ENCODE data around the gene SEC23B.
A peak's percentile ranks its signal among the peaks of the same experiment; 100 is the strongest.

Gene SEC23B

DNA sequence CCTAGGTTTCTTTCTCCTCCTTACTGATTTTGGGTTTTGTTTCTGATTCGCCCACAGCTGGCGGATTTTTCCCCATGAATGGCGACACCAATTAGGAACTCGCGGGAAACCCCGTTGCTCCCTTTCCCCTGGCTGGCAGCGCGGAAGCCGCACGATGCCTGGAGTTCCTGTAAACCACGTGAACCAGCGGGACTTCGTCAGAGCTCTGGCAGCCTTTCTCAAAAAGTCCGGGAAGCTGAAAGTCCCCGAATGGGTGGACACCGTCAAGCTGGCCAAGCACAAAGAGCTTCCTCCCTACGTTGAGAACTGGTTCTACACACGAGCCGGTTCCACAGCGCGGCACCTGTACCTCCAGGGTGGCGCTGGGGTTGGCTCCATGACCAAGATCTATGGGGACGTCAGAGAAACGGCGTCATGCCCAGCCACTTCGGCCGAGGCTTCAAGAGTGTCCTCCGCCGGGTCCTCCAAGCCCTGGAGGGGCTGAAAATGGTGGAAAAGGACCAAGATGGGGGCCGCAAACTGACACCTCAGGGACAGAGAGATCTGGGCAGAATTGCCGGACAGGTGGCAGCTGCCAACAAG, 3.2 kb upstream of the SEC23B start:
- TF ChIP-seq, protein P1, sequence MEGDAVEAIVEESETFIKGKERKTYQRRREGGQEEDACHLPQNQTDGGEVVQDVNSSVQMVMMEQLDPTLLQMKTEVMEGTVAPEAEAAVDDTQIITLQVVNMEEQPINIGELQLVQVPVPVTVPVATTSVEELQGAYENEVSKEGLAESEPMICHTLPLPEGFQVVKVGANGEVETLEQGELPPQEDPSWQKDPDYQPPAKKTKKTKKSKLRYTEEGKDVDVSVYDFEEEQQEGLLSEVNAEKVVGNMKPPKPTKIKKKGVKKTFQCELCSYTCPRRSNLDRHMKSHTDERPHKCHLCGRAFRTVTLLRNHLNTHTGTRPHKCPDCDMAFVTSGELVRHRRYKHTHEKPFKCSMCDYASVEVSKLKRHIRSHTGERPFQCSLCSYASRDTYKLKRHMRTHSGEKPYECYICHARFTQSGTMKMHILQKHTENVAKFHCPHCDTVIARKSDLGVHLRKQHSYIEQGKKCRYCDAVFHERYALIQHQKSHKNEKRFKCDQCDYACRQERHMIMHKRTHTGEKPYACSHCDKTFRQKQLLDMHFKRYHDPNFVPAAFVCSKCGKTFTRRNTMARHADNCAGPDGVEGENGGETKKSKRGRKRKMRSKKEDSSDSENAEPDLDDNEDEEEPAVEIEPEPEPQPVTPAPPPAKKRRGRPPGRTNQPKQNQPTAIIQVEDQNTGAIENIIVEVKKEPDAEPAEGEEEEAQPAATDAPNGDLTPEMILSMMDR (conservative IDR thresholded peaks at IDR 0.05; ENCODE audit: low read depth, low read length) = no peak
- no peak overlapping the region for H3K4me3 ChIP-seq (IDR thresholded peaks at IDR 0.05; ENCODE audit: insufficient read depth, low read depth, low read length)

DNA sequence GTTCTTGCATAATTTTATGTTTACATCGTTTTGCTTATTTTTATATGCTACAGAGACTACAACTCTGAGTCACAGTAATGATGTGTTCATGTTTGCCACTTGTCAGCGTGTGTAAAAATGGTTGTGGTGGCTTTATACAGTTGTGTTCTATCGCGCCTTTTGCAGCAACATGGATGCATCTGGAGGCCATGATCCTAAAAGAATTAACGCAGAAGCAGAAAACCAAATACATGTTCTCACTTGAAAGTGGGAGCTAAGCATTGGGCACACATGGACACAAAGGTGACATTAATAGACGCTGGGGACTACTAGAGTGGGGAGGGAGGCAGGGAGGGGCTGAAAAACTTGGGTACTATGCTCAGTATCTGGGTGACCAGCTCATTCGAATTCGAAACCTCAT, 996 bp upstream of the SEC23B start:
- Histone ChIP-seq H3K79me2 (ENCODE audit: insufficient read depth, low read depth) (peaks cover 6% of the 10 kb centered on the region; the same call in 1 of the 2 replicates), H3K9ac (peak overlapping the region; percentile 70; the same call in 1 of the 2 replicates), H3K36me3 (ENCODE audit: insufficient read depth) (no peaks in the 10 kb centered on the region), H3K27ac (peak overlapping the region; percentile 91), H3K4me1 (ENCODE audit: low read depth, poor library complexity, severe bottlenecking) (peaks cover 12% of the 10 kb centered on the region), H2AFZ (ENCODE audit: low read depth) (peak overlapping the region; percentile 82), H3K4me2 (peak overlapping the region; percentile 82), H4K20me1 (ENCODE audit: insufficient read depth) (no peaks in the 10 kb centered on the region), H3K27me3 (ENCODE audit: insufficient read depth, low read depth) (no peaks in the 10 kb centered on the region), H3K4me3 (IDR thresholded peaks at IDR 0.05; ENCODE audit: insufficient read depth, low read depth, low read length) (no peak overlapping the region)
- TF ChIP-seq, protein P1 (conservative IDR thresholded peaks at IDR 0.05; ENCODE audit: low read depth, low read length) = no peak

More for the DNA sequence above, 3.2 kb upstream of the SEC23B start:
- peaks cover 8% of the 10 kb centered on the region for H3K4me1 ChIP-seq (ENCODE audit: low read depth, poor library complexity, severe bottlenecking)
- H3K4me2 ChIP-seq = no peak overlapping the region
- no peaks in the 10 kb centered on the region for H3K36me3 ChIP-seq (ENCODE audit: insufficient read depth)
- H3K27ac ChIP-seq = no peak overlapping the region
- H2AFZ ChIP-seq (ENCODE audit: low read depth) = no peak overlapping the region
- H4K20me1 ChIP-seq (ENCODE audit: insufficient read depth) = no peaks in the 10 kb centered on the region
- no peaks in the 10 kb centered on the region for H3K27me3 ChIP-seq (ENCODE audit: insufficient read depth, low read depth)
- H3K9ac ChIP-seq = no peak overlapping the region
- peaks cover 6% of the 10 kb centered on the region; the same call in 1 of the 2 replicates for H3K79me2 ChIP-seq (ENCODE audit: insufficient read depth, low read depth)

DNA sequence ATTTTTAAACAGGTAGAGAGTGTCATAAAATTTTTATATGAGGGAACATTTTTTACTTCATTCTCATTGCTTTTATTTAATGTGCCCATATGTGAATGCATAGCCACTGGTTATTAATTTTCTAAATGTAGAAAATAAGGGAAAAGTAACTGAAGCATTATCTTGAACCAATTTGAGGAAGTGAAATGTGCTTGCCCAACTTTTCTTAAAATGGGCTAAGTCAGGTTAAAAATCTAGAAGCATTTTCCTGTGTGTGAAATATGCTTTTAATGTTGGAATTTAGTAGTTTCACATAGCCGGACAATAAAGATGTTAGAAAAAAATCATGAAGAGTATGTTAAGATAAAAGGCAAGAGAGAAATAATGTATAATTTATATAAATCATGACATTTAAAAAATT, 3.8 kb downstream of the SEC23B start:
- H3K4me1 ChIP-seq (ENCODE audit: low read depth, poor library complexity, severe bottlenecking) = peaks cover 9% of the 10 kb centered on the region
- no peaks in the 10 kb centered on the region for H3K27me3 ChIP-seq (ENCODE audit: insufficient read depth, low read depth)
- H3K9ac ChIP-seq = no peak overlapping the region
- no peak overlapping the region for H3K4me2 ChIP-seq
- H2AFZ ChIP-seq (ENCODE audit: low read depth) = no peak overlapping the region
- no peak overlapping the region for H3K27ac ChIP-seq
- H3K79me2 ChIP-seq (ENCODE audit: insufficient read depth, low read depth) = peaks cover 6% of the 10 kb centered on the region; the same call in 1 of the 2 replicates
- H4K20me1 ChIP-seq (ENCODE audit: insufficient read depth) = no peaks in the 10 kb centered on the region
- TF ChIP-seq, protein P1 (conservative IDR thresholded peaks at IDR 0.05; ENCODE audit: low read depth, low read length) = no peak
- H3K36me3 ChIP-seq (ENCODE audit: insufficient read depth) = no peaks in the 10 kb centered on the region
- H3K4me3 ChIP-seq (IDR thresholded peaks at IDR 0.05; ENCODE audit: insufficient read depth, low read depth, low read length) = no peak overlapping the region

DNA sequence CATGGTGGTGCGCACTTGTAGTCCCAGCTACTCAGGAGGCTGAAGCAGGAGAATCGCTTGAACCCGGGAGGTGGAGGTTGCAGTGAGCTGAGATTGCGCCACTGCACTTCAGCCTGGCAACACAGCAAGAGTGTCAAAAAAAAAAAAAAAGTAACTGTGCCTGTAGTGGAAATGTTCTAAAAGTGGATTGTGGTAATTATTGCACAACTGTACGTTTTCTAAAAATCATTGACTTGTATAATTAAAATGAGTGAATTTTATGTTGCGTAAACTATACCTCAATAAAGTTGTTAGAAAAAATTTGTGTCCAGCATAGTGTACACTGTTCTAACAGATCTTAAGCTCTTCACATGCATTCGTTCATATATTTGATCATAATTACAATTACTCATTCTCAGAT, 5.5 kb downstream of the SEC23B start:
- H3K79me2 ChIP-seq (ENCODE audit: insufficient read depth, low read depth) = peaks cover 6% of the 10 kb centered on the region; the same call in 1 of the 2 replicates
- no peaks in the 10 kb centered on the region for H3K36me3 ChIP-seq (ENCODE audit: insufficient read depth)
- no peaks in the 10 kb centered on the region for H3K27me3 ChIP-seq (ENCODE audit: insufficient read depth, low read depth)
- no peak overlapping the region for H3K27ac ChIP-seq
- H3K4me2 ChIP-seq = no peak overlapping the region
- peaks cover 6% of the 10 kb centered on the region for H3K4me1 ChIP-seq (ENCODE audit: low read depth, poor library complexity, severe bottlenecking)
- H2AFZ ChIP-seq (ENCODE audit: low read depth) = no peak overlapping the region
- H3K9ac ChIP-seq = no peak overlapping the region
- no peaks in the 10 kb centered on the region for H4K20me1 ChIP-seq (ENCODE audit: insufficient read depth)
- no peak overlapping the region for H3K4me3 ChIP-seq (IDR thresholded peaks at IDR 0.05; ENCODE audit: insufficient read depth, low read depth, low read length)
- TF ChIP-seq, protein P1 (conservative IDR thresholded peaks at IDR 0.05; ENCODE audit: low read depth, low read length) = no peak
